GM21515 (cell line): ENCODE measurements around the gene PDZD2.

ENCODE experiments used
- ATAC-seq: cut with Tn5 transposase; IDR thresholded peaks from one replicate; pipeline ENCODE4 v1.9.1; 2021; ENCODE audit not compliant: unreplicated experiment

The PDZD2 gene

GRCh38 chr5:31860726-31861433 is 221.9 kb downstream of the PDZD2 start:
- no peak for ATAC-seq

- ATAC-seq, result no peak
Observed at GRCh38 chr5:31861601-31862000, 222.7 kb downstream of the PDZD2 start.

- ATAC-seq, result no peak
Observed at GRCh38 chr5:31863991-31864411, 225.1 kb downstream of the PDZD2 start.

GRCh38 chr5:31866166-31866565 is 227.2 kb downstream of the PDZD2 start:
- ATAC-seq, result no peak

DNA sequence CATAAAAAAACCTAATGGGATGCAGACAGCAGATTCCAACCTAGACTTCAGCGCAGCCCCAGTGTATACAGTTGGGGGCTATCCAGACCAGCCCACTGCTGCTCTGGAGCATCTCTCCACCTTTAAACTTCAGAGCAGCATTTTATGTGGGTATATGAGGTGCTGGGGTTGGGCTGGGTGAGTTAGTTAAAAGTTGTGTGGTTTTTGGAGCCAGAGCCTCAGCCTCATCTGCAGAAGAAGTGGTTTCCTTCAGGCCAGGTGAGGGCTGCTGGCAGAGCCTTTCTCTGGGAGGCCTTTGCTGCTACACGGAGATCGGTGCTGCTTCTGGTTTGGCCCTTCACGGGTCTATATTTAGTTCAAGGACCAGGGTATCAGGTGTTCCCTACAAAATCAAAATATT is 228.3 kb downstream of the PDZD2 start:
- ATAC-seq, result no peak

DNA sequence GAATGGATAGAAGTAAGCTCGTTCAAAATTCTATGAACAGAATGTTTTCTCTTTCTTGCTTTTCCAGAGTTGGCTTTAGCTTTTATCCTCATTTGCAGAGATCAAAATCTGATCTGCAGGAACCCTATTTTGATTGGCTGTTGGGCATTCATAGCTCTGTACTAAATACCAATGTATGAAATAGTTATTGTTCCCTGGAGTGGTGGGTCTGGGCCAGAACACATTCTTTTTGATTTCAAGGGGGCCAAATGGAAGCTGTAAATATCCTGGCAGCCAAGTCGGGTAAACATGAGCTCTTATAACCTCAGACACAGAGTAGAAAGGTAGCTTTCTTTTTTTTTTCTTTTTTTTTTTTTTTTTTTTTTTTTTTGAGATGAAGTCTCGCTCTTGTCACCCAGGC is 241.5 kb downstream of the PDZD2 start:
- ATAC-seq, result no peak

- ATAC-seq, result no peak
Observed at GRCh38 chr5:31884896-31885295, 246.0 kb downstream of the PDZD2 start.

GRCh38 chr5:31886206-31886605 is 247.3 kb downstream of the PDZD2 start:
- no peak for ATAC-seq

DNA sequence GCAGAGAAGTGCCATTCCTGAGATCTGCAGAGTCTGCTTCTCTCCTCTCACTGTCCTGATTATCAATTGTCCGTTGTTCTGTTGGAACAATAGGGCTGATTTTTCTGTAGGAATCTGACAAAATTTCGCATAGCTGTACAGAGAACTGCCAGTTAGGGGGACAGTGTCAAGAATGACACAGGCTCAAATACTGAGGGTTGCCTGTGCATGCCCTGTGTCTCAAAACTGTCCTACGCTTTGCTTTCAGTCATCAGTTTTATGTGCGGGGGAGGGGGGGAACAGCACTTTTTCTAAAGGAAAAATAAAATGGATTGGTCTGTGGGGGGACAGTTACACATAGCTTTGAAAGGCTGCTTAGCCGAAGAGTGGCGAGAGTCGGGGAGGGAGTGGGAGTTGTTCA is 248.6 kb downstream of the PDZD2 start:
- no peak for ATAC-seq

DNA sequence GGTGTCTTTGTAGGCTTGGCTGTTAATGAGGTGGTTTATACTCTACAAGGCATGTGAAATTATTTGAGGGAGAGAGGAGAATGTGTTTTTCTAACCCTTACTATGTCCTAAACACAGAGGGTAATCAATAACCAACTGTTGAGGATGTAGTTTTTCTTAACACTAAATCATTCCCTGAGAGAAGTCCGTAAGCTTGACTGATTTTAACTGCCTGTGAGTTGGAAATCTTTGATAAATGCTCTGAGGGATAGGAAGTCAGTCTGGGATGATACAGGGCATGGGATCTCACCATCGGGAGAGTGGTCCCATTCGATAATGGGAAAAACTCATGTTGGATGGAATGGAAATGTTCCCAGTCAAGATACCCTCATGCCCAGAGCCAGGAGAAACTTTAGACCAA is 249.6 kb downstream of the PDZD2 start:
- no peak for ATAC-seq

GRCh38 chr5:31889001-31889561 is 250.2 kb downstream of the PDZD2 start:
- no peak for ATAC-seq

DNA sequence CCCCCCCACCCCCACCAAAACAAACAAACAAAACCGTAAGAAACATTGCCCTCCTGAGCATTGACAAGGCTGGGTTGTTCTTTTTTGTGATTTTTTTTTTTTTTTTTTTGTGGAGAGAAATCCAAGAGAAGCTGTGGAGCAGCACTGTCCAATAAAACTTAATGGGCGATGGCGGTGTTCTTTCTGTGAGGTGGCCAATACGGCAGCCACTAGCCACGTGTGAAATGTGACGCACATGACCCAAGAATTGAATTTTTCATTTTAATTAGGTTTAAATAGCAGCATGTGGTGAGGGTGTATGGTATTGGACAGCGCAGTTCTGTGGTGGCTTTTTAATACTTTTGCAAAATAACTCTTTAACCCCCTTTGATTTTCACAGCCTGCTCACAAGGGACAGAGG is 251.1 kb downstream of the PDZD2 start:
- no peak for ATAC-seq

DNA sequence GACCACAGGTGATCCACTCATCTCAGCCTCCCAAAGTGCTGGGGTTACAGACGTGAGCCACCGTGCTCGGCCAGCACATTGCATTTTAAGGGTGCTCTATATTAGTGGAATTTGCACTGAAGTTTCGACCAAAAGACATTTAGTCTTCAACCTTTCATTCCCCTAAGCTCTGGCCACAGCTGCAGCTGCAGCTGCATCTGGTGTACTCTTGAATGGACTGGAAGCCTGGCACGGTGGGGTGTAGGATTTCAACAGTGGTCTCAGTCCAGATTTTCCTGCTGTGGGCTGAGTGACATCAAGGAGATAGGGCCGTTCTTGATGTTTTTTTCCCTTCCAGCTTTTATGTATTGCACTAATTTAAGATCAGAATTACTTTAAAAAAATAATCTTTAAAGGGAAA is 255.2 kb downstream of the PDZD2 start:
- no peak for ATAC-seq

DNA sequence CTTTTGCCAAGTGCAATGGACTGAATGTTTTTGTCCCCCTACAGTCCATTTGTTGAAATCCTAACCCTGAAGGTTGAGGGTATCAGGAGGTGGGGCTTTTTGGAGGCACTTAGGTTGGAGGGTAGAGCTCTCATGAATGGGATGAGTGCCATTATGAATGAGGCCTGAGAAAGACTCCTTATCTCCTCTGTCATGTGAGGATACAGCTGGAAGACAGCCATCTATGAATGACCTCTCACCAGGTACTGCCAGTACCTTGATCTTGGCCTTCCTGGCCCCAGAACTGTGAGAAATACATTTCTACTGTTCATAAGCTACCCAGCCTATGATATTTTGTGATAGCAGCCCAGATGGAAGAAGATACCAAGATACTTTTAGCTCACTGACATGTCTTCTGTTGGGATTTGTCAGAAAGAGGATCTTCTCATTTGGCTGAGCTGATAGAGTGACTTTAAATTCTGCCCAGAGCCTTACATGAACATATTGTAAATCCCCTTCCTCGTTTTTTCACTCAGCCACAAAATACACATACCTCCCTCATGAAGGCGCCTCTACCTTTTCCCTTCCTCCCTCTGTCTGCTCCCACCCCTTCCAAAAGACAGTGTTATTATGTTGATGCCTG is 256.4 kb downstream of the PDZD2 start:
- no peak for ATAC-seq

DNA sequence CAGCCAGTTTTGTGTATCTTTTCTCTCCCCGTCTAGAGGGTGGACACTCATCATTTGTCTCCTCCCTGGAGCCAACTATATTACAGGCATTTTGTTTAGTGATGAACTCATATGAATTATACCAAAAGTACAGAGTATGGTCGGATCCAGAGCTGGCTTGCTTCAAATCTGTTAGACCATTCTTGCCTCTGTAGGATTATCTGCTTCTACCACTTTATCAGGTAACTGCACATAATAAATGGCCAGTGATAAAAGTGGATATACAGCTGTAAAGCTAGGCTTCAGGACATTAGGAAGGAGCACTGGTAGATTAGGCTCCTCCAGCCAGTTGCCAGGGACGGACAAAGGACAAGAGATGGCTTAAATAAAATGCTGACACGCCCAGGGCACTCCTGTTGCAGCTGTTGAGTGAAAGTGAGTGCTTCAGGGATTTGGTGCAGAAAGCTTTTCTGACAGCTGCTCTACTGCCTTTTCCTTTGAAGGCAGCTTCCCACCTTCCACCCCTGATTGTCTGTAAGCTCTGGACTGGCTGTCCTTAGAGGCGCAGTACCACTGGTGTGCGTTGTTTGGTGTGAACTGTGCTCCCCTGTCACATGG is 259.2 kb downstream of the PDZD2 start:
- ATAC-seq, result no peak

- ATAC-seq, result no peak
Observed at GRCh38 chr5:31900296-31900865, 261.4 kb downstream of the PDZD2 start.

- no peak for ATAC-seq
Observed at GRCh38 chr5:31901807-31902530, 263.0 kb downstream of the PDZD2 start.

- ATAC-seq, result no peak
Observed at GRCh38 chr5:31908396-31908795, 269.5 kb downstream of the PDZD2 start.

- no peak for ATAC-seq
Observed at GRCh38 chr5:31909073-31909472, 270.1 kb downstream of the PDZD2 start.

GRCh38 chr5:31911291-31912265 is 272.6 kb downstream of the PDZD2 start:
- ATAC-seq, result no peak
